GM18505 (cell line): ENCODE data around the gene CFAP99.

Source experiments
- ATAC-seq: cut with Tn5 transposase; IDR thresholded peaks from one replicate; pipeline ENCODE4 v1.9.1; 2021; ENCODE audit not compliant: unreplicated experiment
- POLR2A ChIP-seq: IDR thresholded peaks from 4 replicates; pipeline ENCODE4 v1.6.1; 2011; ENCODE audit warnings: borderline replicate concordance; ENCODE audit not compliant: insufficient read depth, insufficient read length; ENCODE audit errors: extremely low read depth

The CFAP99 gene

GRCh38 chr4:2433609-2434350, 15.0 kb downstream of the CFAP99 start:
- ATAC-seq = no peak
- no peak for TF ChIP-seq POLR2A

DNA sequence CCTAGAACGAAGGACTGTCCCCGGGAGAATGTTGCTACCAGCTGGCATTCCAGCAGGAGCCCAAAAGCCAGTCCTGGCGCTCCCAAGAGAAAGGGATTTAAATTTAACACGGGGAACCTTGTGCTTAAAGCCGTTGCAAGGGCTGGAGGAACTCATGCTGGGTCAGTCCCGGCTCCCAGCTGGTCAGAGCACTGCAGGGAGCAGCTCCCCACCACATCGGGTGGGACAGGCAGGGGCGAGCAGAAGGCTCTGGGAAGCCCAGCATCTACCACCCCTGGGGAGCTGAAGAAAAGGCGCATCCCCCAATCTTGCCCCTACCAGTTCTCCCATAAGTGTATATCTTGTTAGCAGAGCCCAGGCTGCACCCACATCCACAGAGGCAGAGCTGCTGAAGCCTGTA, 15.7 kb downstream of the CFAP99 start:
- ATAC-seq = no peak
- no peak for TF ChIP-seq POLR2A

DNA sequence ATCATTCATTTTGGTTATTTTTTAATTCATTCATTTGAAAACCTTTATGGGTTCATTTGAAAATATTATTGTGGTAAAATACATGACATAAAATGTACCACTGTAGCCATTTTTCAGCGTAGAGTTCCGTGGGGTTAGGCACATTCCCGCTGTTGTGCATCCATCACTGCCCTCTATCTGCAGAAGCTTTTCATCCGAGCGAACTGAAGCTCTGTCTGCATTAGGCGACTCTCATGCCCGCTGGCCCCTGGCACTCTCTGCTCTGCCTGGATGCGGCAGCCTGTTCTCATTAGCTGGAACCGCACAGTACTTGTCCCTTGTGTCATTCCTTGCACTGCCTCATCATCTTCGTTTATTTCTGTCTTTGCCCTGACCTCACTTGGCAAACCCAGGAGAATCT, 17.5 kb downstream of the CFAP99 start:
- no peak for ATAC-seq
- TF ChIP-seq POLR2A = no peak

DNA sequence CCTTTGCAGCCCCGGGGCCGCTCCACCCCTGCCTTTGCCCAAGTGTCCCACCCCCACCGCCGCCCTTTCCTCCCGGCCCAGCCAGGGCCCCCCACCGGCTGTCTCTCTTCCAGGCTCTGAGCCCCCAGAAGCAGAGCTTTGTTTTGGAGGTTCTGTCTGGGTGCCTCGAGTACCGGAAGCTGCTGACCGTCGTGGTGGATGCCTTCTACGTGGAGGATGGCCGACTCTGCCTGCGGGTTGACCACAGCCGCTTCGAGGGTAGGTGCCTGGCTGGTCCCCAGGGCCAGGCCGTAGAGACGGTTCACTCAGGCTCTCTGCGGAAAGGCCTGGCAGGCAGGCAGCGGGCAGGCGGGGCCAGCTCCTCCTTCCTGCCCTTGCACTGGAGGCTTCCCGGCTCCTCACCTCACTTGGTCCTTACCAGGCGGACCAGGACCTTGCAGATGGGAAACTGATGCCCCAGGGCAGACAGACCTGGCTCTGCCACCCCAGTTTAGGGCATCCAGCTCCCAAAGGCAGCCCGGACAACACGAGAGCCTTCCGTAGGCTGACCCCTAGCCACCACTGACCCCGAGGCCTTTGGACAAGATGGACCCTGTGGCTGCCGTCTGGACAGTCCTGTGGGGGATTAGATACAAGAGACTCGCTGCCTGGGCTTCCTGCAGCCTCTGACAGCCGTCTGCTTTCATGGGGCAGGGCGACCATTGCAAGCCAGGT, 18.2 kb downstream of the CFAP99 start:
- no peak for TF ChIP-seq POLR2A
- ATAC-seq = no peak

- no peak for ATAC-seq
- TF ChIP-seq POLR2A = no peak
Observed at GRCh38 chr4:2437475-2438215, 18.9 kb downstream of the CFAP99 start.

DNA sequence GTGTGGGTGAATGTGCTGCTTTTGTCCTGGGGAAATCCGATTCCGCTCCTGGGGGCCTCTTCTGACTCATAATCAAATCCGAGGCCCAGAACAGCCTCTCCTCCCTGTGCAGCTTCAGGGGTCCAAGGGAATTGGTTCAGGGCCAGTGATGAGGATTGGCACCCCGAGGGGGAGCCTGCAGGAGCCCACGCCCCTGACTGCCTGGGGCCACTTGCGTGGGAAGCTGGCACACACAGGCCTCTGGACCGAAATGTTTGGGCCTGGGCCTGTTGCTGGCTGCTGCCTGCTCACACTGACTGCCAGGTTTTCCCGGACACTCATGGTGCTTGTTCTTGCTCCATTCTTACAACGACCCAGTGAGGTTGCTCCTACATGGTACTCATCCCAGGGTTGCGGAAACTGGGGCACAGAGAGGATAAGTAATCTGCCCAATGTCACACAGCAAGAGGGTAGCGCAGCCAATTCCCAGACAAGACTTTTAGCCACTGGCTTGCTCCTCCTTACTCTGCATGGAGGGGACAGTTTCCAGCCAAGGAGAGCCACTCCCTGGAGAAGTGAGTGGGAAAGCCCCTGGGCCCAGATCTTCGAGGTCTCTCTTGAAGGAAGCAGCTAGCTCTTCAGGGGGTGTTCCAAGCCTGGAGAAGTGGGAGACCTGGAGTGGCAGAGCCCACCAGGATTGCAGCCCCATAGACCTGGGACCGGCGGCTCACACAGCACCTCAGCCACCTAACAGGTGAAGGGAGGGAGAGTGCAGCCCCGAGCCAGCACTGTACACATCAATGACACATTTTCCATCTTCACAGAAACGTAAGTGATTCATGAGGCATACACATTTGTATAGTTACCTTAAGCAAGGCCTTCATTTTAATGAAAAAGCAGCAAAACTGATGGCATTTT, 20.3 kb downstream of the CFAP99 start:
- no peak for ATAC-seq
- TF ChIP-seq POLR2A = no peak

DNA sequence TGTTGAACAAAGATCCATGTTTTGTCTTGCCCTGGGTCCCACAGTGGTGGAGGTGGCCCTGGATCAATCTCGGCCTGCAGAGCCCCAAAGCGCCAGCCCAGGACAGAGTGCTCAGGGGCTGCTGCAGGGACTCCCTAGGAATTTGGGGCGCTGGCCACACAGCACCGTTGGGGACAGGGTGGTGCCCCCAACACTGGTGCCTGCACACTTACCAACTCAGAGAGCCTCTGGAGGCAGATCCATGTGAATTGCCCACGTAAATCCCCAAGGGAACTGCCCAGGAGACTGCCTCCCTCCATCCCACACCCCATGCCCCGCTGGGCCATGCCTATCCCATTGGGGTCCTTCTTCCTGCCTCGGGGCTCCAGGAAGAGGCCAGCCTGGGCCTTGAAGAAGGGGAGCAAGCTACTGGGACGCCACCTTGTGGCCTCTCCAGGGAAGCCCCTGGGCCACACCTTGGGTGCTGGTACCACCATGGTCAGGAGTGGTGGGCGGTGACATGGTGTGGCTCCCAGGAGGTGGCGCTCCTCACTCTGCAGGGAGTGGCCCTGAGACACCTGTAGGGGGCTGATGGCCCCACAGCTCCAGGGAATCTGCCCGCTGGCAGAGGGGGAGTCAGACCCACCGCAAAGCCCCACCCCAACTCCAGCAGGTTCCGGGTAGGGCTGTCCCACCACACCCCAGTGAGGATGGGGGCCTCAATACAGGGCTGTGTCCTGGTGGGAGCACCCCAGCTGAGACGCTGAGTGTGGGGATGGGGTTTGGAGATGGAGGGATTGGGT, 22.8 kb downstream of the CFAP99 start:
- peak; percentile 83 for ATAC-seq
- no peak for TF ChIP-seq POLR2A

- no peak for ATAC-seq
- TF ChIP-seq POLR2A = no peak
Observed at GRCh38 chr4:2442175-2442993, 23.6 kb downstream of the CFAP99 start.

DNA sequence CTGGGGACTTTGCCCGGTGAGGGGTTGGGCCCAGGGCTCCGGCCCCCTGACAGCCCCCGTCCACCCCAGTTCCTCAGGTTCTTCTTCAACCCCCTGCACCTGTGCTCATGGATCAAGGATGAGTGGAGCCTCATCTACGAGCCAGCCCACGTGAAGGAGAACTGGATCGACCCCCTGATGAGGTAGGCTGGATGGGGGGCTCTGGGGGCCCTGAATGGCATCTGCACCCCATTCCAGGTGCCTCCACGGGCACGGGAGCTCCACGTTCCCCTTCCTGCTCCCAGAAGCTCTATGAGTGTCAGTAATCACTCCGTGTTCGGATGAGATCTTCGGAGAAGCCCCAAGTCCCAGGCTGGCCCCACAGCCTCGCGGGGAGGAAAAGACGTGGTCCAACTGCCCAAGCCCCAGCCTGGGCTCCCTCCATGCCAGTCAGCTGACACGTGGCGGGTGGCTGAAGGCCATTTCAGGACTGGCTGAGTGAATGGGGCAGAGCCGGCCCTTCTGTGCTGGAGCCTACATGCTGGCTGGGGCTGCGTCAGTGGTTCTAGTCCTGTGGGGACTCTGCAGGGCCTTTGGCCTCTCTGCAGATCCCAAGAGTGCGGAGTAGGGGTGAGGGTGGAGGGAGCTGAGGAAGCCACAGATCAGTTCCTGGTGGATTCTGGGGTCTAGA, 24.4 kb downstream of the CFAP99 start:
- ATAC-seq = no peak
- no peak for TF ChIP-seq POLR2A

DNA sequence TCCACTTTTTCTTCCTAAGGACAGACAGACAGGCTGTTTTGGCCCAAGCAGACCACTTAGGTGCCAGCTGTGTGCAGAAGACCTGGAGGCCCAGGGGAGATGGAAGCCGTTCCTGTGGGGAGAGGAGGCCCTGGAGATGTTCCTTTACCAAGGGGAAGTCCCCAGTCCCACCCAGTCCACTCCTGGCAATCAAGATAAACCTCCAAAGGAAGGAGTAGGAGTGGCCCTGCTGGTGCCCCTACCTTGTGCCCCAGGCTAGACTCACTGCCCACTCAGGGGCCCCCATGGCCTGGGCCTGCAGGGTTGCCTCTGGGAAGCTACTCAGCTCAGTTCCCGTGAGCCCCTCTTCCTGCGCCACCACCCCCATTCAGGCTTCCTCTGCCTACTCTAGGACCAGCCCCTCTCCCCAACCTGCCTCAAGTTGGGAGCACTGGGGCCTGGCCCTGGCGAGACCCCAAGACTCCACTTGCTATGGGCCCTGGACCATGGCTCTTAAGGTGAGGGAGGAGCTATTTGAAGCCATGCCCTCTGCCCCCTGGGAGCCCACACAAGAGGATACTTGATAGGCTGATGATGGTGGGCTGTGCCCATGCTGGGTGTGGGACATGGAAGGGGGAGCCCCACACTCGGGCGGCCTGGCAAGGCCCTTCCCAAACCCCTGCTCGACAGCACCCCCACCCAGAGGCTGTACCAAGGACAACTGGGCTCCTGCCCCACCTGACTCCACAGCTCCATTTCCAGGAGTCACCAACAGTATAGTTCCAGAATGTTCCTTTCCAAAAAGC, 25.4 kb downstream of the CFAP99 start:
- TF ChIP-seq POLR2A = no peak
- no peak for ATAC-seq

DNA sequence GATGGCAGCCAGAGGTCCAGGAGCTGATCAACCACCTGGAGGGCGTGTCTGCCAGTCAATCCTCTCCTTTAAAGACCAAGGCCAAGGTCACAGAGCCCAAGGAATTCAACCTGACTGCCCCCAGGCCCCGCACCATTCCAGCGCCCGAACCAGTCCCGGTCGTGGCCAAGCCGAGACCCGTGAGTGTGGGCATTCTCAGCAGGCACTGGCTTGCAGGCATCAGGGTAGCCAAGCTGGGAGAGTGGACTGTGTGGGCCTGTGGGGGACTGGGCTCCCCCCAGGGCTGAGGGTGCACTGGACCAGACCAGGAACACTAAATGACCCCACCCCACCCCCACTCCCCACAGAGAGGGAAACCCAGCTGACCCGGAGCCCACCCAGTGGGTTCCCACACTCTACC, 26.4 kb downstream of the CFAP99 start:
- no peak for TF ChIP-seq POLR2A
- ATAC-seq = no peak

GRCh38 chr4:2445571-2445970, 26.8 kb downstream of the CFAP99 start:
- no peak for TF ChIP-seq POLR2A
- no peak for ATAC-seq
